K562 (cell line): ENCODE data around the gene KNOP1.

ENCODE experiments used
- ARNT ChIP-seq, 2 experiments: fragments of 450-650 bp; IDR thresholded peaks; 2 replicates each; pipeline ENCODE4 v1.6.1; 2016; ENCODE audit warnings: mild to moderate bottlenecking in 1 of 2
- SMARCE1 ChIP-seq: fragments of 450-650 bp; IDR thresholded peaks from 2 replicates; pipeline ENCODE4 v1.7.1; 2016; ENCODE audit warnings: mild to moderate bottlenecking
- TAF1 ChIP-seq: IDR thresholded peaks from 2 replicates; pipeline ENCODE4 v1.6.1; 2011; ENCODE audit warnings: mild to moderate bottlenecking, low read length, moderate library complexity; ENCODE audit not compliant: insufficient read depth, control insufficient read depth, severe bottlenecking; ENCODE audit errors: extremely low read depth
- ZNF133 ChIP-seq: fragments of 250-450 bp; sonication (Bioruptor Pico); IDR thresholded peaks from 2 replicates; pipeline ENCODE4 v1.4.0; 2020; ENCODE audit warnings: mild to moderate bottlenecking

GRCh38 chr16:19766988-19767387, 49.0 kb upstream of the KNOP1 start:
- no peak for TF ChIP-seq SMARCE1
- no peak for TF ChIP-seq ARNT (IDR thresholded peaks at IDR 0.05)
- TF ChIP-seq ZNF133 (CRISPR knock-in tag): no peak
- no peak for TF ChIP-seq TAF1
